Esophagus squamous epithelium (tissue), 5 donors: ENCODE results near the gene C12orf43. TPM values are rescaled to one million over a fixed set of nuclear protein-coding genes. Genes with fewer than 3 reads are reported as not detected.

Experiments
- DNase-seq: peaks from one replicate; lab custom pipeline; 2025; lab: John Stamatoyannopoulos, UW
- H3K27ac ChIP-seq, 4 donors: fragments of 200-600 bp; sonication (generic); one replicate each; pipeline ENCODE4 v1.5.1; 2016 to 2019; ENCODE audit warnings: mild to moderate bottlenecking in 1 of 4
- H3K27me3 ChIP-seq, 4 donors: fragments of 200-600 bp; sonication (generic); 1 replicate in 3 of 4; 2 replicates in 1 of 4; pipeline versions ENCODE4 v1.5.1 to v1.6.0; 2017 to 2021; ENCODE audit warnings: antibody characterized with exemption in 1 of 4
- H3K36me3 ChIP-seq, 3 donors: fragments of 200-600 bp; sonication (generic); one replicate each; pipeline ENCODE4 v1.5.1; 2016 to 2019
- H3K4me1 ChIP-seq, 3 donors: fragments of 200-600 bp; sonication (generic); one replicate each; pipeline ENCODE4 v1.5.1; 2017 to 2019
- H3K4me3 ChIP-seq, 4 donors: fragments of 200-600 bp; sonication (generic); 1 replicate in 3 of 4; 2 replicates in 1 of 4; pipeline ENCODE4 v1.5.1; 2016 to 2019; ENCODE audit warnings: mild to moderate bottlenecking in 2 of 4, moderate library complexity in 1 of 4
- H3K9me3 ChIP-seq, 3 donors: fragments of 200-600 bp; sonication (generic); one replicate each; pipeline ENCODE4 v1.5.1; 2016 to 2019
- CTCF ChIP-seq, 6 experiments: fragments of 450-650 bp in 4 of 6; fragments of 200-600 bp in 2 of 6; sonication (generic) in 2 of 6; IDR thresholded peaks; one replicate each; pipeline ENCODE4 v1.5.1; 2016 to 2019; ENCODE audit warnings: antibody characterized with exemption in 6 of 6, mild to moderate bottlenecking in 4 of 6, moderate library complexity in 4 of 6
- POLR2A ChIP-seq, 4 donors: fragments of 450-650 bp; IDR thresholded peaks; one replicate each; pipeline ENCODE4 v1.6.1; 2017; ENCODE audit warnings: antibody characterized with exemption in 4 of 4, mild to moderate bottlenecking in 4 of 4, moderate library complexity in 3 of 4
- WGBS, 2 donors: methylation state at CpG; one replicate each; pipeline ENCODE4 v1.1.5; 2018; 5-methylcytosine and 5-hydroxymethylcytosine counted together
- intact Hi-C: fragments of 100-400 bp; cut with DNase I; formaldehyde crosslinking; loops from one replicate; pipeline ENCODE4 v1.15.0; 2022
- total RNA-seq, 4 donors: library from RNA; depleted of rRNA; stranded (reverse); fragments of >200 nt; gene quantifications; one replicate each; pipeline ENCODE4 v1.1.0, GENCODE V29; 2016
- donor health status: DM: yes; HTN: yes; CAD: no.

Gene C12orf43
- total RNA-seq, 4 donors from 2014 or later, result 7.8 to 15.6 (median 8.6) TPM

DNA sequence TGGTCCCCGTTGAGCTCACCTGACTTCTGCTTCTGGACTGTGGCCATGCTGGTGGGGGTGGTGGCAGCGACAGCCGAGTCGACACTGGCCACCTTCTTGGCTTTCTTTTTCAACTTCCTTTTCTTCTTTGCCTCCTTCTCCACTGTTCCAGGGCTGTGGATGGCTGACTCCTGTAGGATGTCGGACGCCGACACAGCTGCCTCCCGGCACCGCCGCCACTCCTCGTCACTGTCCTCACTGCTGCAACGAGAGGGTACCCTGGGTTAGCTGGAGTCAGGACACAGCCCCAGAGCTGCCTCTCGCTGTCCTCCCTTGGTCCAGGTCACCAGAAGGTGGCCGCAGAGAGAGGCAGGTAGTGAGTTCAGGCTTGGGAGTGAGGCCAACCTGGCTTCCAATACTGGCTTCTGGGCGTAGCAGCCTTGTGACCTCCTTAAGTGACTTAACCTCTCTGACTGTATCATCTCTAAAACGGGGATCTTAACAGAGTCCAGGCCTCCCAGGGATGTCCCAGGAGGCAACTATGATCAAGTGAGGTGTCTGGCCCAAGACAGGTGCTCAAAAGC is 12.0 kb downstream of the C12orf43 start:
- H3K27ac ChIP-seq, result no peak overlapping the region
- intact Hi-C loops, result loop anchor here (10.0 kb wide), 1 partner anchor 90 kb away; no protein-coding TSS in a partner anchor
- no peaks in the 10 kb centered on the region for H3K9me3 ChIP-seq
- H3K27me3 ChIP-seq, result no peaks in the 10 kb centered on the region
- peaks cover 3 to 17% (median 5%) of the 10 kb centered on the region in 3 donors for H3K4me1 ChIP-seq
- TF ChIP-seq CTCF (IDR thresholded peaks at IDR 0.05), result no peak
- TF ChIP-seq POLR2A (IDR thresholded peaks at IDR 0.05), result no peak
- H3K4me3 ChIP-seq, result no peak overlapping the region
- DNase-seq, result no peak
- 84 to 94% methylated on average over 11 of the region's 16 CpGs for WGBS, 2 donors
- peaks cover 0 to 82% (median 25%) of the 10 kb centered on the region in 3 donors for H3K36me3 ChIP-seq

GRCh38 chr12:121003650-121004049 is 12.6 kb downstream of the C12orf43 start:
- Histone ChIP-seq H3K4me3 (no peak overlapping the region), H3K4me1 (peaks cover 0 to 10% (median 0%) of the 10 kb centered on the region in 3 donors), H3K27ac (no peak overlapping the region), H3K36me3 (peaks cover 0 to 75% (median 25%) of the 10 kb centered on the region in 3 donors), H3K9me3 (no peaks in the 10 kb centered on the region), H3K27me3 (no peaks in the 10 kb centered on the region)
- DNase-seq, result no peak
- intact Hi-C loops, result loop anchor here (10.0 kb wide), 1 partner anchor 91 kb away; no protein-coding TSS in a partner anchor
- WGBS, 2 donors, result 78 to 80% methylated on average over 1 to 2 of the region's 4 CpGs
- TF ChIP-seq POLR2A (IDR thresholded peaks at IDR 0.05) (no peak), CTCF (IDR thresholded peaks at IDR 0.05) (no peak)

GRCh38 chr12:121001841-121002483 is 14.3 kb downstream of the C12orf43 start:
- Histone ChIP-seq H3K4me3 (no peak overlapping the region), H3K27me3 (no peaks in the 10 kb centered on the region), H3K27ac (no peak overlapping the region), H3K36me3 (peaks cover 0 to 60% (median 25%) of the 10 kb centered on the region in 3 donors), H3K9me3 (no peaks in the 10 kb centered on the region), H3K4me1 (no peaks in the 10 kb centered on the region)
- DNase-seq, result no peak
- TF ChIP-seq POLR2A (IDR thresholded peaks at IDR 0.05), result no peak
- no peak for TF ChIP-seq CTCF (IDR thresholded peaks at IDR 0.05)
- 69 to 85% methylated on average over 2 to 5 of the region's 16 CpGs for WGBS, 2 donors
- intact Hi-C loops, result loop anchor here (10.0 kb wide), 1 partner anchor 93 kb away; no protein-coding TSS in a partner anchor

DNA sequence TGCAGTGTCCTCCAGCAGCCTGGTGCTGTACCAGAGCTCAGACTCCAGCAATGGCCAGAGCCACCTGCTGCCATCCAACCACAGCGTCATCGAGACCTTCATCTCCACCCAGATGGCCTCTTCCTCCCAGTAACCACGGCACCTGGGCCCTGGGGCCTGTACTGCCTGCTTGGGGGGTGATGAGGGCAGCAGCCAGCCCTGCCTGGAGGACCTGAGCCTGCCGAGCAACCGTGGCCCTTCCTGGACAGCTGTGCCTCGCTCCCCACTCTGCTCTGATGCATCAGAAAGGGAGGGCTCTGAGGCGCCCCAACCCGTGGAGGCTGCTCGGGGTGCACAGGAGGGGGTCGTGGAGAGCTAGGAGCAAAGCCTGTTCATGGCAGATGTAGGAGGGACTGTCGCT is 15.2 kb downstream of the C12orf43 start:
- no peak overlapping the region for H3K4me3 ChIP-seq
- no peaks in the 10 kb centered on the region for H3K9me3 ChIP-seq
- intact Hi-C loops, result loop anchor here (10.0 kb wide), 1 partner anchor 94 kb away; no protein-coding TSS in a partner anchor
- WGBS, 2 donors, result no CpG with 5 or more reads among the region's 11 CpGs
- TF ChIP-seq POLR2A (IDR thresholded peaks at IDR 0.05), result no peak
- no peak for TF ChIP-seq CTCF (IDR thresholded peaks at IDR 0.05)
- no peaks in the 10 kb centered on the region for H3K27me3 ChIP-seq
- DNase-seq, result no peak
- H3K36me3 ChIP-seq, result peaks cover 0 to 51% (median 25%) of the 10 kb centered on the region in 3 donors
- H3K4me1 ChIP-seq, result no peaks in the 10 kb centered on the region
- no peak overlapping the region for H3K27ac ChIP-seq

- H3K36me3 ChIP-seq, result peaks cover 0 to 45% (median 20%) of the 10 kb centered on the region in 3 donors
- no peaks in the 10 kb centered on the region for H3K9me3 ChIP-seq
- H3K27me3 ChIP-seq, result no peaks in the 10 kb centered on the region
- WGBS, 2 donors, result 54 to 58% methylated on average over 5 to 7 of the region's 11 CpGs
- DNase-seq, result no peak
- TF ChIP-seq CTCF (IDR thresholded peaks at IDR 0.05), result no peak
- TF ChIP-seq POLR2A (IDR thresholded peaks at IDR 0.05), result no peak
- H3K4me1 ChIP-seq, result no peaks in the 10 kb centered on the region
- intact Hi-C loops, result loop anchor here (10.0 kb wide), 1 partner anchor 94 kb away; no protein-coding TSS in a partner anchor
- H3K27ac ChIP-seq, result no peak overlapping the region
- no peak overlapping the region for H3K4me3 ChIP-seq
These were observed 15.8 kb downstream of the C12orf43 start for GRCh38 chr12:121000530-121000929.
